Sigmoid colon (tissue), 4 donors: ENCODE measurements around the gene CCS.

ENCODE experiments used
- CTCF ChIP-seq, 4 experiments: fragments of 450-650 bp in 3 of 4; fragments of 200-600 bp in 1 of 4; IDR thresholded peaks; one replicate each; pipeline ENCODE4 v1.5.1; 2016 to 2019; ENCODE audit warnings: antibody characterized with exemption in 4 of 4, mild to moderate bottlenecking in 3 of 4, moderate library complexity in 2 of 4
- EP300 ChIP-seq, 4 donors: sonication (generic); formaldehyde crosslinking; IDR thresholded peaks; one replicate each; pipeline ENCODE4 v1.6.1; 2017; ENCODE audit warnings: antibody characterized with exemption in 4 of 4
- POLR2A ChIP-seq, 2 donors: fragments of 450-650 bp; IDR thresholded peaks; one replicate each; pipeline ENCODE4 v1.6.1; 2016; ENCODE audit warnings: antibody characterized with exemption in 2 of 2, mild to moderate bottlenecking in 2 of 2, moderate library complexity in 2 of 2
- POLR2AphosphoS5 ChIP-seq, 4 donors: sonication (generic); formaldehyde crosslinking; IDR thresholded peaks; one replicate each; pipeline ENCODE4 v1.6.1; 2017; ENCODE audit warnings: antibody characterized with exemption in 4 of 4

- no peak for TF ChIP-seq CTCF (IDR thresholded peaks at IDR 0.05)
- no peak for TF ChIP-seq POLR2AphosphoS5 (IDR thresholded peaks at IDR 0.05)
- TF ChIP-seq POLR2A (IDR thresholded peaks at IDR 0.05): no peak
- TF ChIP-seq EP300 (IDR thresholded peaks at IDR 0.05): no peak
Measured at GRCh38 chr11:66559866-66560676, 32.9 kb upstream of the CCS start.
